HG02678 (cell line): ENCODE data around the gene RAB30.
"Not testable (repeated sequence)": the region's sequence is repeated elsewhere in the genome, so short reads cannot be mapped to it uniquely, and the experiment has no call there.

Experiments used
- ATAC-seq: cut with Tn5 transposase; IDR thresholded peaks from one replicate; pipeline ENCODE4 v1.9.1; 2021; ENCODE audit warnings: mild to moderate bottlenecking, moderate library complexity; ENCODE audit not compliant: unreplicated experiment

Gene RAB30

GRCh38 chr11:82950502-82950901, 121.2 kb downstream of the RAB30 start:
- ATAC-seq = not testable (repeated sequence)

- no peak for ATAC-seq
These were observed 122.3 kb downstream of the RAB30 start for GRCh38 chr11:82949352-82949751.

- no peak for ATAC-seq
These were observed 126.0 kb downstream of the RAB30 start for GRCh38 chr11:82945682-82946081.

GRCh38 chr11:82945041-82945440, 126.7 kb downstream of the RAB30 start:
- ATAC-seq = not testable (repeated sequence)

GRCh38 chr11:82944198-82944597, 127.5 kb downstream of the RAB30 start:
- ATAC-seq = no peak

GRCh38 chr11:82943430-82943829, 128.3 kb downstream of the RAB30 start:
- ATAC-seq = not testable (repeated sequence)

GRCh38 chr11:82942376-82942775, 129.3 kb downstream of the RAB30 start:
- no peak for ATAC-seq

GRCh38 chr11:82939456-82939855, 132.2 kb downstream of the RAB30 start:
- ATAC-seq = no peak

GRCh38 chr11:82937554-82937953, 134.1 kb downstream of the RAB30 start:
- ATAC-seq = no peak

- ATAC-seq = no peak
These were observed 135.4 kb downstream of the RAB30 start for GRCh38 chr11:82936261-82936660.

- no peak for ATAC-seq
These were observed 139.1 kb downstream of the RAB30 start for GRCh38 chr11:82932564-82932963.

- ATAC-seq = no peak
These were observed 141.0 kb downstream of the RAB30 start for GRCh38 chr11:82930734-82931133.

- no peak for ATAC-seq
These were observed 141.5 kb downstream of the RAB30 start for GRCh38 chr11:82930229-82930628.

- no peak for ATAC-seq
These were observed 142.6 kb downstream of the RAB30 start for GRCh38 chr11:82929121-82929520.

GRCh38 chr11:82927264-82927880, 144.3 kb downstream of the RAB30 start:
- ATAC-seq = peak; percentile 62

GRCh38 chr11:82924522-82925224, 147.0 kb downstream of the RAB30 start:
- no peak for ATAC-seq
